Renal pelvis (tissue), 3 donors: ENCODE results near the gene ANO4. TPM values are rescaled to one million over a fixed set of nuclear protein-coding genes. Genes with fewer than 3 reads are reported as not detected.

Experiments
- polyA plus RNA-seq, 3 donors: library from polyadenylated mRNA; unstranded; fragments of 120-200 nt; gene quantifications; one replicate each; pipeline ENCODE4 v1.2.1, GENCODE V29; 2013; ENCODE audit not compliant: insufficient read length in 3 of 3

Gene ANO4
- polyA plus RNA-seq, 3 donors = 1.3 to 1.7 (median 1.5) TPM

Other genes with a start within 250 kb of the ANO4 start
- 10 to 100 TPM; 17.8 to 24.4 (median 20.1) TPM for gene GAS2L3, start 221.1 kb upstream of the ANO4 start, polyA plus RNA-seq